ENCODE measurements around the gene DDX25. TPM values are rescaled to one million over a fixed set of nuclear protein-coding genes. Genes with fewer than 3 reads are reported as not detected.
A peak's percentile ranks its signal among the peaks of the same experiment; 100 is the strongest.

The DDX25 gene
- total RNA-seq, 1 experiment from 2014 or later, result 0.39 TPM

- Histone ChIP-seq H3K4me3 (ENCODE audit: low read depth, low read length, poor library complexity, severe bottlenecking) (no peak overlapping the region), H3K9me3 (ENCODE audit: low read depth, low read length, poor library complexity, severe bottlenecking) (no peaks in the 10 kb centered on the region), H3K36me3 (ENCODE audit: insufficient read depth, low read length, poor library complexity, severe bottlenecking) (no peaks in the 10 kb centered on the region), H3K27me3 (replicated peaks; ENCODE audit: insufficient read depth, low read depth, low read length, poor library complexity) (no peaks in the 10 kb centered on the region), H3K4me1 (ENCODE audit: insufficient read depth, low read length, poor library complexity, severe bottlenecking) (no peaks in the 10 kb centered on the region), H3K27ac (ENCODE audit: low read depth, low read length, poor library complexity, severe bottlenecking) (no peak overlapping the region)
- no peak for TF ChIP-seq CTCF (conservative IDR thresholded peaks at IDR 0.05; ENCODE audit: low read depth, low read length)
- TF ChIP-seq EZH2 (IDR thresholded peaks at IDR 0.05; ENCODE audit: borderline replicate concordance, low read depth, low read length, poor library complexity, severe bottlenecking), result no peak
- intact Hi-C loops (cut with micrococcal nuclease; ENCODE audit: unreplicated experiment), result loop anchor here (2.0 to 10.0 kb wide), 4 partner anchors 247 to 899 kb away; no protein-coding TSS in a partner anchor
- no TSS peak for BruUV-seq (replicated peaks)
- POLR2A ChIA-PET (ENCODE audit: low non-redundant PET), result no interaction called here
- CTCF ChIA-PET, result no interaction called here
- no peak for DNase-seq (ENCODE audit: low spot score)
Measured at GRCh38 chr11:125873881-125874555, 30.3 kb upstream of the DDX25 start.

- H3K27me3 ChIP-seq (replicated peaks; ENCODE audit: insufficient read depth, low read depth, low read length, poor library complexity), result no peaks in the 10 kb centered on the region
- H3K27ac ChIP-seq (ENCODE audit: low read depth, low read length, poor library complexity, severe bottlenecking), result no peak overlapping the region
- POLR2A ChIA-PET (ENCODE audit: low non-redundant PET), result interaction anchor here (0.6 kb wide), 1 partner anchor 223 kb away, joined by 3 read pairs; no protein-coding TSS in a partner anchor
- TF ChIP-seq EZH2 (IDR thresholded peaks at IDR 0.05; ENCODE audit: borderline replicate concordance, low read depth, low read length, poor library complexity, severe bottlenecking), result no peak
- peak; percentile 88 for TF ChIP-seq CTCF (conservative IDR thresholded peaks at IDR 0.05; ENCODE audit: low read depth, low read length)
- no peaks in the 10 kb centered on the region for H3K4me1 ChIP-seq (ENCODE audit: insufficient read depth, low read length, poor library complexity, severe bottlenecking)
- no peaks in the 10 kb centered on the region for H3K9me3 ChIP-seq (ENCODE audit: low read depth, low read length, poor library complexity, severe bottlenecking)
- peak; percentile 87 for DNase-seq (ENCODE audit: low spot score)
- H3K36me3 ChIP-seq (ENCODE audit: insufficient read depth, low read length, poor library complexity, severe bottlenecking), result no peaks in the 10 kb centered on the region
- intact Hi-C loops (cut with micrococcal nuclease; ENCODE audit: unreplicated experiment), result loop anchor here (2.0 to 10.0 kb wide), 4 partner anchors 248 to 900 kb away; no protein-coding TSS in a partner anchor
- H3K4me3 ChIP-seq (ENCODE audit: low read depth, low read length, poor library complexity, severe bottlenecking), result no peak overlapping the region
- CTCF ChIA-PET, result interaction anchor here (0.7 kb wide), 1 partner anchor 13 kb away, joined by 3 read pairs; the partner anchor contains the start of gene HYLS1
- BruUV-seq (replicated peaks), result no TSS peak
Measured at GRCh38 chr11:125874556-125875124, 29.7 kb upstream of the DDX25 start.

- Histone ChIP-seq H3K36me3 (ENCODE audit: insufficient read depth, low read length, poor library complexity, severe bottlenecking) (no peaks in the 10 kb centered on the region), H3K4me3 (ENCODE audit: low read depth, low read length, poor library complexity, severe bottlenecking) (no peak overlapping the region), H3K4me1 (ENCODE audit: insufficient read depth, low read length, poor library complexity, severe bottlenecking) (no peaks in the 10 kb centered on the region), H3K9me3 (ENCODE audit: low read depth, low read length, poor library complexity, severe bottlenecking) (no peaks in the 10 kb centered on the region), H3K27ac (ENCODE audit: low read depth, low read length, poor library complexity, severe bottlenecking) (no peak overlapping the region), H3K27me3 (replicated peaks; ENCODE audit: insufficient read depth, low read depth, low read length, poor library complexity) (no peaks in the 10 kb centered on the region)
- DNase-seq (ENCODE audit: low spot score), result no peak
- no TSS peak for BruUV-seq (replicated peaks)
- CTCF ChIA-PET, result interaction anchor here (0.6 kb wide), 1 partner anchor 334 kb away, joined by 3 read pairs; no protein-coding TSS in a partner anchor
- intact Hi-C loops (cut with micrococcal nuclease; ENCODE audit: unreplicated experiment), result loop anchor here (10.0 kb wide), 1 partner anchor 316 kb away; the partner anchor contains the start of gene EI24
- POLR2A ChIA-PET (ENCODE audit: low non-redundant PET), result no interaction called here
- TF ChIP-seq CTCF (conservative IDR thresholded peaks at IDR 0.05; ENCODE audit: low read depth, low read length), result no peak
- TF ChIP-seq EZH2 (IDR thresholded peaks at IDR 0.05; ENCODE audit: borderline replicate concordance, low read depth, low read length, poor library complexity, severe bottlenecking), result no peak
Measured at GRCh38 chr11:125881291-125881690, 23.0 kb upstream of the DDX25 start.

Data from A673 (cell line).